Activated CD4-positive, alpha-beta memory T cell treated with anti-CD3 and anti-CD28 coated beads for 36 hours (primary cell): Measurements from ENCODE around the gene RNF20. TPM values are rescaled to one million over a fixed set of nuclear protein-coding genes. Genes with fewer than 3 reads are reported as not detected.

Source experiments
- CTCF ChIA-PET: fragments of 350-600 bp; sonication (Branson Sonifier 250); formaldehyde crosslinking; loops from one replicate; lab custom pipeline; 2021; ENCODE audit warnings: antibody characterized with exemption, inconsistent platforms; lab: Charles Lee
- POLR2A ChIA-PET: fragments of 350-600 bp; sonication (Branson Sonifier 250); formaldehyde crosslinking; loops from one replicate; lab custom pipeline; 2021; ENCODE audit warnings: antibody characterized with exemption; lab: Charles Lee
- DNase-seq: peaks from one replicate; pipeline ENCODE4 v3.0.0-alpha.2; 2020
- H3K27ac Mint-ChIP-seq: one replicate; pipeline ENCODE4 v1.8.0; 2021; ENCODE audit warnings: mixed read lengths
- H3K27me3 Mint-ChIP-seq: one replicate; pipeline ENCODE4 v1.8.0; 2021; ENCODE audit warnings: mixed read lengths
- H3K36me3 Mint-ChIP-seq: one replicate; pipeline ENCODE4 v1.8.0; 2021; ENCODE audit warnings: mixed read lengths
- H3K4me1 Mint-ChIP-seq: one replicate; pipeline ENCODE4 v1.8.0; 2021; ENCODE audit warnings: low read depth, mixed read lengths
- H3K4me3 Mint-ChIP-seq: one replicate; pipeline ENCODE4 v1.8.0; 2021; ENCODE audit warnings: mild to moderate bottlenecking, mixed read lengths
- H3K9me3 Mint-ChIP-seq: one replicate; pipeline ENCODE4 v1.8.0; 2021; ENCODE audit warnings: mixed read lengths
- intact Hi-C: fragments of 100-400 bp; cut with micrococcal nuclease; formaldehyde crosslinking; loops from one replicate; pipeline ENCODE4 v1.15.1; 2023
- total RNA-seq, 2 experiments: library from RNA; stranded (reverse); gene quantifications; one replicate each; pipeline ENCODE4 v1.2.3, GENCODE V29; 2021

The RNF20 gene
- total RNA-seq, 2 experiments from 2014 or later = 36.1 to 37.5 TPM

DNA sequence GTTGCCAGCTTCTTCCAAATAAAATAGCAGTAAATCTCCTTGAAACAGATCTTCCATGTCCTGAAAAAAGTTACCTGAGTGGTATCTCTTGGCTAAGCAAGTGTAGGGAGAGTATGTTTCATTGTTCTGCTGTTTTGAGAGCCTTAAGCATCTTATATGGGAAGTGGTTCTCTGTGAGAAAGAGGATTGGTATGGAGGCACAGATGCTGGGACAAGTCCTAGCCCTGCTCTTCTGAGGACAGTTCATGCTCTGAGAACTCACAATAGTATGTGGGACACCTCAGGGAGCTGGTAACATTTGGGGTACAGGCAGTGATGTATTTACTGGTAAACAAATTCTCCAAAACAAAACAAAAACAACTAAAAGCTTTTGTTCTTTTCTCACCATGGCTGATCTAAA, 59.1 kb downstream of the RNF20 start:
- H3K36me3 Mint-ChIP-seq = no peaks in the 10 kb centered on the region
- H3K27me3 Mint-ChIP-seq = no peaks in the 10 kb centered on the region
- intact Hi-C loops = no loop called here
- ChIA-PET CTCF (interaction anchor here (1.5 kb wide), 1 partner anchor 9 kb away, joined by 5 read pairs; no protein-coding TSS in a partner anchor), POLR2A (no interaction called here)
- H3K4me3 Mint-ChIP-seq = no peak overlapping the region
- DNase-seq = no peak
- peaks cover under 1% of the 10 kb centered on the region for H3K4me1 Mint-ChIP-seq
- no peak overlapping the region for H3K27ac Mint-ChIP-seq
- no peaks in the 10 kb centered on the region for H3K9me3 Mint-ChIP-seq

DNA sequence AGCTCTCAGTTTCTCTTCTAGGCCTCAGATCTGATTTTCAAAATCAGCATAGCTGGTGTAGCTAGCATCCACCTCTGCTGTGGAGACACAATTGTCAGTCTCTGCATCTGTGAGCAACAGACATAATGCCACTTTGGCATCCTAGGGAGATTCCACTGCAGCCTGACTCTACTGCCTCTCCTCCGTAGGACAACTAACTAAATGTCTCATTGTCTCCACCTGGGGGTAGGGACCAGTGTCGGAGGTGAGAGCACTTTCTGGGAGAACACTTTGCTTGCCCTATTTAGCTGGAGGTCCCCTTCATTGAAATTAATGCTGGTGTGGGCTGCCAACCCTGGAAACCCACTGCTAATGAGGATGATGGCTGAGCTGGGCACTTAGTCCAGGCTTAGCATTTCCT, 59.7 kb downstream of the RNF20 start:
- H3K4me3 Mint-ChIP-seq = no peak overlapping the region
- intact Hi-C loops = no loop called here
- H3K4me1 Mint-ChIP-seq = no peaks in the 10 kb centered on the region
- no peaks in the 10 kb centered on the region for H3K36me3 Mint-ChIP-seq
- DNase-seq = no peak
- H3K9me3 Mint-ChIP-seq = no peaks in the 10 kb centered on the region
- ChIA-PET CTCF (interaction anchor here (1.5 kb wide), 1 partner anchor 8 kb away, joined by 5 read pairs; no protein-coding TSS in a partner anchor), POLR2A (no interaction called here)
- no peak overlapping the region for H3K27ac Mint-ChIP-seq
- H3K27me3 Mint-ChIP-seq = no peaks in the 10 kb centered on the region

DNA sequence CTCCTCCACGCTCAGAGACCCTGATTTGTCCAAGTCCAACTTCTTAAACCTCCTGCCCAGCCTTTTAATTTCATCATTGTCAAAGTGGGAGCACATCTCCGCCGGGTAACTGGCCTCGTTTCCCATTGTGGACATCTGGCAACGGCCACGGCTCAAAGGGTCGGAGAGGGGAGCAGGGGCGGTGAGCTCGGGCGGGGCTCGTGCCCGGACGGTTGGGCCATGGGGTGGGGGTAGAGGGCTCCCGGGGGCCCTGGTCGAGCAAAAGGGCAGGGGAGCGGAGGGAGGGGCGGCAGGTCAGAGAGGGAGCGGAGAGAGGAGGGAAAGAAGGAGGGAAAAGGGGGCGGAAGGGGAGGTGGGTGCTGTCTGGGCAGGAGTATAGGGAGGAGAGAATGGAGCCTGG, 61.1 kb downstream of the RNF20 start, which contains the start of gene PPP3R2:
PPP3R2 (minus strand) TSS at position 174 of the 400 bp plus-strand sequence; CDS start at position 126, 48 bp downstream.
- CTCF ChIA-PET = interaction anchor here (0.6 kb wide), 1 partner anchor 13 kb away, joined by 3 read pairs; no protein-coding TSS in a partner anchor
- POLR2A ChIA-PET = no interaction called here
- intact Hi-C loops = no loop called here
- H3K4me1 Mint-ChIP-seq = no peaks in the 10 kb centered on the region
- H3K36me3 Mint-ChIP-seq = no peaks in the 10 kb centered on the region
- no peak within 1 kb of the TSS for H3K27ac Mint-ChIP-seq
- no peaks in the 10 kb centered on the region for H3K27me3 Mint-ChIP-seq
- no peak for DNase-seq
- H3K9me3 Mint-ChIP-seq = no peaks in the 10 kb centered on the region
- no peak within 1 kb of the TSS for H3K4me3 Mint-ChIP-seq

DNA sequence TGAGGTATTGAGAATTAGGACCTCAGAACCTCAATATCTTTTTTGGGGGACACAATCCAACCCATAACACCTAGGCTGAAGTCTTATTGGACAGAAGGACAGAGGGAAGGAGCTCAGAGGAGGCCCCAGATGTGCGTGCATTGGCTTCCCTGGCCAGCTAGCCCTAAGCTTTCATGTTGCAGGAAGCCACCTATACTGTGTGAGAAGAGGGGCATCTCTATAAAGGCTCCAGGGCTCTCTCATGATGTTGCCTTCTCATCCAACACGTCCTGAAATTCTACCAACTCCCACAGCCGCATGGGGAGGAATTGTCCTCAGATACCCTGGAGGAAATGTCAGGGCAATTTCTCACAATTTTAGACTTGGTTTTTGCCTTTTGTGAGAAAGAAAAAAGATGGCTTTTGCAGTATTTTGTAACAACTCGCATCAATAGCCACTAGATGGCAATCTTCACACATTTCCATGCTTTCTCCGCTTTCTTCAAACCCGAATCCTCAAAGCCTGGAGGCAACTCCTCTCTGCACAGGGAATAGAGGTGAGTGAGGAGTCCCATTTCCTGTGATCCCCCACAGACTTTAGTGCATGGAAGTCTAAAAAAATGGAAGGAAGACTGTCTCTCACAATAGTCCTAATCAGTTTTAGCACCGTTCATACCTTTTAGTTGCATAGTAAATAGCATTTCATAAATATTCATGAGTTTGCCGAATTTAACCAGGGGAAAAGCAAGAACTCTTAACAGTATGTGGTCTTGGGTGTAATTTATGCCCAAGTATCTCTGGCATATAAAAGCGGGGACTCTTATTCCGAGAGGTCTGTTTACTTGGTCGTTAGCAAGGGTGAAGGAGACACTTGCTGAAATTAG, 68.5 kb downstream of the RNF20 start:
- H3K36me3 Mint-ChIP-seq = no peaks in the 10 kb centered on the region
- no peaks in the 10 kb centered on the region for H3K4me1 Mint-ChIP-seq
- no peak overlapping the region for H3K4me3 Mint-ChIP-seq
- no peak for DNase-seq
- no peaks in the 10 kb centered on the region for H3K9me3 Mint-ChIP-seq
- ChIA-PET POLR2A (no interaction called here), CTCF (interaction anchor here (0.7 to 1.6 kb wide), 5 partner anchors 8 to 66 kb away, joined by 3 to 5 read pairs (median 4); no protein-coding TSS in a partner anchor)
- no peak overlapping the region for H3K27ac Mint-ChIP-seq
- H3K27me3 Mint-ChIP-seq = peaks cover 2% of the 10 kb centered on the region
- intact Hi-C loops = loop anchor here (5.0 kb wide), 1 partner anchor 375 kb away; no protein-coding TSS in a partner anchor

DNA sequence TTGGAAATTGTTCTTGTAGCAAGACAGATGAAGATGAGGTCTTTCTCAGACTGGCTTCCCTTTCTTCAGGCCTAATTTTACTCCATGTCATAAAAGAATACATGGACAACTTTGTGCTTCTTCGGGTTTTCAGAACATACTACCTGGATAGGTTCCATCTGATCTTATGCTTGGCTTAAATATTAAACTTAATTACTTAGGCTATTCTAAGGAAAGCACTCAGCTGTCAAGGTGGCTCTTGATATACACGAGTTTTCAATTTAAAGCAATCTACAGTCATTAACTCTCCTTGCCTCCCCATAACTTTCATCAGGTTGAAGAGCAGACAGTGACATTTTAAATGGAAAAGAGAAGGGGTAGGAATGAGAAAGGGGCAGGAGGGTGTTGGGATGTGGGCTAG, 70.6 kb downstream of the RNF20 start:
- no peak for DNase-seq
- Mint-ChIP-seq H3K4me1 (no peaks in the 10 kb centered on the region), H3K27ac (no peak overlapping the region), H3K27me3 (peaks cover 4% of the 10 kb centered on the region), H3K36me3 (no peaks in the 10 kb centered on the region), H3K4me3 (no peak overlapping the region), H3K9me3 (no peaks in the 10 kb centered on the region)
- intact Hi-C loops = loop anchor here (5.0 kb wide), 1 partner anchor 373 kb away; no protein-coding TSS in a partner anchor
- CTCF ChIA-PET = no interaction called here
- POLR2A ChIA-PET = no interaction called here

DNA sequence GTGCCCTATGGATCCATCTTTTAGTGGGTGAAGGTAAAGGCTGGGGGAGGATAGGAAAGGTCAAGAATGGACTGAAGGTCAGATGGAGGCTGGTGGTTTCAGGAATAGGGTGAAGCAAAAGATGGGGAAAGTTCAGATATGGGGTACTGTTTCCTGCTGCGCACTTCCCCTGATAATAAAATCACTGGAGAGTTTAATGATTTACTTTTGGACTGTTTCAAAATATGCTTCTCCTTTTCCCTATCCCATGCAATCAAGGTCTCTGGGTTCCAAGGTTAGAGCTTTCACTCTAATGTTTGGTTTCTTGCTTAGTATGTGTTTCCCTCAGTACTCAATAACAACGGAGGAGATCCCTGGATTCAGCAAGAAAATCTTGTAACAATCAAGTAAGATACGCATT, 71.9 kb downstream of the RNF20 start:
- no peaks in the 10 kb centered on the region for H3K4me1 Mint-ChIP-seq
- intact Hi-C loops = no loop called here
- no peaks in the 10 kb centered on the region for H3K36me3 Mint-ChIP-seq
- H3K4me3 Mint-ChIP-seq = no peak overlapping the region
- CTCF ChIA-PET = no interaction called here
- no peaks in the 10 kb centered on the region for H3K9me3 Mint-ChIP-seq
- peaks cover 4% of the 10 kb centered on the region for H3K27me3 Mint-ChIP-seq
- POLR2A ChIA-PET = no interaction called here
- DNase-seq = no peak
- no peak overlapping the region for H3K27ac Mint-ChIP-seq

Other genes with a start within 250 kb of the RNF20 start
- not detected for gene BAAT, start 148.8 kb upstream of the RNF20 start, total RNA-seq
- 10 to 100 TPM; 13.3 to 13.4 TPM for gene MRPL50, start 135.2 kb upstream of the RNF20 start, total RNA-seq
- gene ZNF189, start 135.0 kb upstream of the RNF20 start, total RNA-seq = 10 to 100 TPM; 10.2 to 10.6 TPM
- gene ALDOB, start 98.1 kb upstream of the RNF20 start, total RNA-seq = not detected
- gene PPP3R2, start 61.1 kb downstream of the RNF20 start, total RNA-seq = not detected
- not detected for gene GRIN3A, start 204.8 kb downstream of the RNF20 start, total RNA-seq